DMS53 treated with DMSO at 0.1 percent for 48 hours (cell line): ENCODE measurements around the gene GPHN.
"Not testable (repeated sequence)": the region's sequence is repeated elsewhere in the genome, so short reads cannot be mapped to it uniquely, and the experiment has no call there.

Experiments
- DNase-seq: peaks from one replicate; lab custom pipeline; 2025; ENCODE audit not compliant: unreplicated experiment; lab: John Stamatoyannopoulos, UW

Gene GPHN

DNA sequence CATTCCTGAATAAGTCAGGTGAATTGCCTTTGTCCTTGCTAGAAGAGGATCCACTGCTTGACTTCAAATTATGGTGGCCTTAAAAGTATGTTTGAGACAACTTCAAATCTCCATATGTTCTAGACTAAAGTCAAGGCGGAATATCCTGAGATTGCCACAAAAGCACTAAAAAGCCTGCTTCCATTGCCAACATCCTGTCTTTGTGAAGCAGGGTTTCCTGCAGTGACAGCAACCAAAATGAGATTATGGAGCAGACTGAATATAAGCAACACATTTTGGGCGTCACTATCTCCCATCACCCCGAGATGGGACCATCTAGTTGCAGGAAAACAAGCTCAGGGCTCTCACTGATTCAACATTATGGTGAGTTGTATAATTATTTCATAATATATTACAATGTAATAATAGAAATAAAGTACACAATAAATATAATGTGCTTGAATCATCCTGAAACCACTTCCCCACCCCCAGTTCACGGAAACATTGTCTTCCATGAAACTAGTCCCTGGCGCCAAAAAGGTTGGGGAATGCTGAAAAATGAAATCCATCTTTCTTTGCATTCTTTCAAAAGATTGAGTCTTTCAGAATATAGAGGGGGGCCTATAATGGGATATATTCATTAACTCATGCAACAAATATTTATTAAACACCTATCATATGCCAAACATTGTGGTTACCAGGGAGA lies 143.7 kb downstream of the GPHN start:
- no peak for DNase-seq

- no peak for DNase-seq
These were observed 144.7 kb downstream of the GPHN start for GRCh38 chr14:66652525-66653106.

DNA sequence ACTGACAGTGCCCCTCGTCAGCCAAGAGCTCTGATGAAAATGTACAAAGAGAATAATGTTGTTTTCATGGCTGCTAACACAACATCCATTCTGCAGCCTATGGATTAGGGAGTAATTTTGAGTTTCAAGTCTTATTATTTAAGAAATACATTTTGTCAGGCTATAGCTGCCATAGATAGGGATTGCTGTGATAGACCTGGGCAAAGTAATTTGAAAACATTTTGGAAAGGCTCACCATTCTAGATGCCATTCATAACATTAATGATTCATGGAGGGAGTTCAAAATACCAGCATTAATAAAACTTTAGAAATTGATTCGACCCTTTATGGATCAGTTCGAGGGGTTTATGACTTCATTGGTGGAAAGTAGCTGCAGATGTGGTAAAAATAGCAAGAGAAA lies 149.8 kb downstream of the GPHN start:
- no peak for DNase-seq

DNA sequence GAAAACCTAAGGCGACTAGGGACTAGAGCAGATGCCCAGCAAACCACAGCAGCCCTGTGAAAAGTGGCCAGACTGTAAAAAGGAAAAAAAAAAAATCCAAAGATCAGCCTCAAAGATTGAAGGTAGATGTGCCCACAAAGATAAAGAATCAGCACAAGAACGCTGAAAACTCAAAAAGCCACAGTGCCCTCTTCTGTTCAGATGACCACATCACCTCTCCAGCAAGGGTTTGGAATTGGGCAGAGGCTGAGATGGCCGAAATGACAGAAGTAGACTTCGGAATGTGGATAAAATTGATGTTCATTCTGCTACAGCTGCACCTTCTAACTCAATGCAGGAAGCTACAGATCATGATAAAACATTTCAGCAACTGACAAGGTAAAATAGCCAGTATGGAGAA lies 154.4 kb downstream of the GPHN start:
- no peak for DNase-seq

GRCh38 chr14:66677780-66678179 lies 169.8 kb downstream of the GPHN start:
- DNase-seq: no peak

GRCh38 chr14:66680216-66680615 lies 172.3 kb downstream of the GPHN start:
- no peak for DNase-seq

- DNase-seq: no peak
These were observed 188.4 kb downstream of the GPHN start for GRCh38 chr14:66696326-66696725.

DNA sequence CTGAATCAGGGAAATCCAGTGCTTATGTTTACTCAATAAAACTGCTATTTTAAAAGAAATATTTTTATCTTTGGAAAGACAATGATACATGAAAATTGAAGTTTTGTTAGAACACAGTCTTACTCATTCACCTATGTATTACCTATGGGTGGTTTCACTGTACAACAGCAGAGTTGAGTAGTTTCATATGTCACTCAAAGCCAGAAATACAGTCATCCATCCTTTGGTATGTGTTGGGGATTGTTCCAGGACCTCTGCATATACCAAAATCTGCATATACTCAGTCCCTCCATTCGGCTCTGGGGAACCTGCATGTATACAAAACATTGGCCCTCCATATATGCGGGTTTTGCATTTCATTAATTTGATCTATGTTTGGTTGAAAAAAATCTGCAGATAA lies 190.6 kb downstream of the GPHN start:
- no peak for DNase-seq

DNA sequence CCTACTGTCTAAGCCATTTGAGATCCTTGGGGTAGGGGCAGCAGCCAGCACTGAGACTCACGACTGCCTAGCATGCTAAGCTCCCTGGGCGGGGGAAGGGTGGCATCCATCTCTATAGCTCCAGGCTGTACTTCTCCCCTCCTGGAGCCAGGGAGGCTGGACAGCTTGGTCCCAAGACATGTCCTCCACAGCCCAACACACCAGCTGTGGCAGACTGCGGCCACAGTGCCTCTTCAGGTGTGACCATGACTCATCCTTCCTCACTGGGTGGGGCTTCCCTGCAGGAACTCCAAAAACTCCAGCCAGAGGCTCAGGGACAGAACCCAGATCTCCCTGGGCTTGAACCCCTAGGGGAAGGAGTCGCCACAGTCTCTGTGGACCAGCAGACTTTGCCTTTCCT lies 193.9 kb downstream of the GPHN start:
- DNase-seq: no peak

DNA sequence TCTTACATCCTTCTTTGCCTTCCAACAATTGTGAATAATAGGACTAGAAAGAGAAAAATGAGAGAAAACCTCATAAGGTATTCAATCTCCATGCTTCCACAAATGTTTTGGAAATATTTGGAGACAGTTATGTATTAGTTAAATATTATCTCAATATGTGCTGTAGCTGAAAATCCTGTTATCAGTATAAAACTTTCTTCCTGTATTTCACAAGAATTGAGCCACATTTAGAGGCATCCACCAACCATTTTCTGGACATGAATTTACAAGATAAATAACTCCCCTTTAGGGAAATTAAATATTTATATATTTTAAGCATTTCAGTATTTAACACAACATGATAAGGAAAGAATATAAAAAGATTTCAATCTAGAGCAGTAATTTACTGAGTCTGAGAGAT lies 200.3 kb downstream of the GPHN start:
- no peak for DNase-seq

- DNase-seq: no peak
These were observed 201.3 kb downstream of the GPHN start for GRCh38 chr14:66709291-66709690.

- DNase-seq: not testable (repeated sequence)
These were observed 206.3 kb downstream of the GPHN start for GRCh38 chr14:66714291-66714690.

DNA sequence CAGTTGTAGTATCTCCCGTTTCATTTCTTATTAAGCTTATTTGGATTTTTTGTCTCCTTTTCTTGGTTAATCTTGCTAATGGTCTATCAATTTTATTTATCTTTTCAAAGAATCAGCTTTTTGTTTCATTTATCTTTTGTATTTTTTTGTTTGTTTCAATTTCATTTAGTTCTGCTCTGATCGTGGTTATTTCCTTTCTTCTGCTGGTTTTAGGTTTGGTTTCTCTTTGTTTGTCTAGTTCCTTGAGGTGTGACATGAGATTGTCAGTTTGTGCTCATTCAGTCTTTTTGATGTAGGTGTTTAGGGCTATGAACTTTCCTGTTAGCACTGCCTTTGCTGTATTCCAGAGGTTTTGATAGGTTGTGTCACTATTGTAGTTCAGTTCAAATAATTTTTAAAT lies 207.4 kb downstream of the GPHN start:
- DNase-seq: not testable (repeated sequence)

GRCh38 chr14:66716227-66716626 lies 208.3 kb downstream of the GPHN start:
- DNase-seq: no peak

- no peak for DNase-seq
These were observed 209.7 kb downstream of the GPHN start for GRCh38 chr14:66717561-66718140.

DNA sequence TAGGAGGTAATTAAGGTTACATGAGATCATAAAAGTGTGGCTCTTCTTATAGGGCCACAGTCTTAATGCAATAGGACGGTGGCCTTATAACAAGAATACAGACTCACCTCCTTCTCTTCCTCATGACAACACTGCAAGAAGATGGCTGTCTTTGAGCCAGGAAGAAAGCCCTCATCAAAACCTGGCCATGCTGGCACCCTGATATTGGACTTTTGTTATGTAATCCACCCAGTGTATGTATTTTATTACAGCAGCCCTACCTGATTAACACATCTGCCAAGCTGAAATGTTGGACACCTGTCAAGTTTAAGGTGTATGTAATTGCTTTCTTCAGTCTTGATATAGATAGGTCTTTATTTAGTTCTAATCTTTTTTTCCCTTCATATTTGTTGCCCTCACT lies 217.0 kb downstream of the GPHN start:
- DNase-seq: no peak

DNA sequence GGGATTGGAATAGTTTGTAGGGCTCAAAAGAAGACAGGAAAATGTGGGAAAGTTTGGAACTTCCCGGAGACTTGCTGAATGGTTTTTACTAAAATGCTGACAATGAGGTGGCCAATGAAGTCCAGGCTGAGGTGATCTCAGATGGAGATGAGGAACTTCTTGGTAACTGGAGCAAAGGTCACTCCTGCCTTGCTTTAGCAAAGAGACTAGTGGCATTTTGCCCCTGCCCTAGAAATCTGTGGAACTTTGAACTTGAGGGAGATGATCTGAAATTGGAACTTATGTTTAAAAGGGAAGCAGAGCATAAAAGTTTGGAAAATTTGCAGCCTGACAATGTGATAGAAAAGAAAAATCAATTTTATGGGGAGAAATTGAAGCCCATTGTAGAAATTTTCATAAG lies 223.4 kb downstream of the GPHN start:
- not testable (repeated sequence) for DNase-seq

- DNase-seq: no peak
These were observed 227.9 kb downstream of the GPHN start for GRCh38 chr14:66735853-66736252.

DNA sequence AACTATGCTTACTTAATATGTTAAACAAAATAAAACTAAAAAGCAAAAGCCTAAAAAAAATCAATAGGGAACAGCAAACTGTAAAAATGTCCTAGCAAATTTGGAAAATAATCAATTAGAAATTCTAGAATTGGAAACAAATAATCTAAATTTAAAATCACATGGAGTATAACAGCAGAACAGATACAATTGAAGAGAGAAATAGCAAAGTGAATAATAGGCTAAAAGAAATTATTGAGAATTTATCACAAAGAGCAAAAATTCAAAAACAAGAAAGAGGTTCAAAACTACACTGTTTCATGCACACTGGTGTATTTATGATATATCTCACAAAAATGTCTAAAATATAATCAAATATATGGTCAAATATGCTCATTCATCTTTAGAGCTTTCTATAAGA lies 231.9 kb downstream of the GPHN start:
- no peak for DNase-seq

DNA sequence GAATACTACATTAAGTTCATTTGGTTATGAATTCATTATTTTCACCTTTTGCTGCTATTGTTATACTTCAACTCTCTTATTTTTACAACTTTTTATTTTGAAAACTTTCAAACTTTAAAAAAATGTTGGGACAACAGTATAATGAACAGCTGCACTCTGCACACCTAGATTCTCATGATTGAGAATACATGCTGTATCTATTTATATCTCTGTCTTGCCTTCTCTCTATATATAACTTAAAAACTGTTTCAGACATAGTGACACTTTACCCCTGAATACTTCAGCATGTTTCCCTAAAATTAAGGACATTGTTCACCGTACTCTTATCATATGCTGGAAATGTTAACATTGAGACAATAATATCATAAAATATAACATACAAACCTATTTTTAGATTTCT lies 237.1 kb downstream of the GPHN start:
- DNase-seq: no peak

GRCh38 chr14:66746316-66747006 lies 238.5 kb downstream of the GPHN start:
- DNase-seq: no peak

DNA sequence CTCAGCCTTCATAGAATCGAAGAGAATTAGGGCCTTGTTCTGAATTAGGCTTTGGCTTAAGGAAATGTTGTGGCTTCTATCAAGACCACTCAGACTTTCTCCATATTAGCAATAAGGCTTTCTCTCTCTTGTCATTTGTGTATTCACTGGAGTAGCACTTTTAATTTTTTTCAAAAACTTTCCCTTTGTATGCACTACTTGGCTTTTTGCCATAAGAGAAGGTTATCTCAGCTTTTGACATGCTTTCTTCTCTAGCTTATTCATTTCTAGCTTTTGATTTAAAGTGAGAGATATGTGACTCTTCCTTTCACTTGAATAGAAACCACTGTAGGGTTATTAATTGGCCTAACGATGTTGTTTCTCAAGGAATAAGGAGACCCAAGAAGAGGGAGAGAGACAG lies 244.2 kb downstream of the GPHN start:
- DNase-seq: no peak
